Liver (tissue), 9 donors: ENCODE results near the gene MTMR10. TPM values are rescaled to one million over a fixed set of nuclear protein-coding genes. Genes with fewer than 3 reads are reported as not detected.
A peak's percentile ranks its signal among the peaks of the same experiment; 100 is the strongest.

Source experiments
- DNase-seq: peaks from one replicate; pipeline ENCODE4 v3.0.0-alpha.2; 2017; ENCODE audit warnings: low spot score
- H3K27ac ChIP-seq, 2 donors: one replicate each; pipeline ENCODE4 v1.7.0; 2013; ENCODE audit warnings: inconsistent platforms in 2 of 2, low read length in 2 of 2, control low read depth in 1 of 2, low read depth in 1 of 2, mild to moderate bottlenecking in 1 of 2
- H3K27me3 ChIP-seq, 4 donors: one replicate each; pipeline versions ENCODE4 v1.6.1 to v1.7.0; 2013; ENCODE audit warnings: low read length in 3 of 4, inconsistent platforms in 1 of 4, mild to moderate bottlenecking in 1 of 4, moderate library complexity in 1 of 4; ENCODE audit not compliant: control insufficient read depth in 4 of 4, insufficient read depth in 4 of 4
- H3K36me3 ChIP-seq, 4 donors: one replicate each; pipeline versions ENCODE4 v1.6.1 to v1.7.0; 2013; ENCODE audit warnings: low read length in 3 of 4, mild to moderate bottlenecking in 3 of 4, low read depth in 1 of 4, moderate library complexity in 1 of 4; ENCODE audit not compliant: control insufficient read depth in 4 of 4, insufficient read depth in 3 of 4
- H3K4me1 ChIP-seq, 4 donors: one replicate each; pipeline versions ENCODE4 v1.6.1 to v1.7.0; 2013; ENCODE audit warnings: low read length in 3 of 4, mild to moderate bottlenecking in 3 of 4, moderate library complexity in 1 of 4; ENCODE audit not compliant: control insufficient read depth in 4 of 4, insufficient read depth in 4 of 4
- H3K4me3 ChIP-seq, 3 donors: one replicate each; pipeline versions ENCODE4 v1.6.1 to v1.7.0; 2013; ENCODE audit warnings: low read length in 3 of 3, control low read depth in 1 of 3, low read depth in 1 of 3, mild to moderate bottlenecking in 1 of 3
- H3K9ac ChIP-seq, 2 donors: one replicate each; pipeline ENCODE4 v1.7.0; 2013; ENCODE audit warnings: low read length in 2 of 2, mild to moderate bottlenecking in 2 of 2, moderate library complexity in 2 of 2, control low read depth in 1 of 2, low read depth in 1 of 2
- H3K9me3 ChIP-seq, 4 donors: one replicate each; pipeline versions ENCODE4 v1.6.1 to v1.7.0; 2013; ENCODE audit warnings: low read length in 3 of 4; ENCODE audit not compliant: control insufficient read depth in 4 of 4
- ATF3 ChIP-seq: IDR thresholded peaks from 2 replicates; pipeline ENCODE4 v1.6.1; 2016; ENCODE audit warnings: antibody characterized with exemption
- EGR1 ChIP-seq, 2 donors: IDR thresholded peaks; 2 replicates each; pipeline ENCODE4 v1.6.1; 2016 to 2018; ENCODE audit warnings: antibody characterized with exemption in 2 of 2, low read depth in 2 of 2
- GABPA ChIP-seq, 2 donors: IDR thresholded peaks in 1 of 2; conservative IDR thresholded peaks in 1 of 2; 2 replicates each; pipeline ENCODE4 v1.6.1; 2016; ENCODE audit warnings: antibody characterized with exemption in 2 of 2, mild to moderate bottlenecking in 1 of 2, moderate library complexity in 1 of 2
- HNF4A ChIP-seq, 2 donors: conservative IDR thresholded peaks; 2 replicates each; pipeline ENCODE4 v1.6.1; 2016; ENCODE audit warnings: antibody characterized with exemption in 2 of 2, mild to moderate bottlenecking in 2 of 2
- HNF4G ChIP-seq: IDR thresholded peaks from 2 replicates; pipeline ENCODE4 v1.6.1; 2016; ENCODE audit warnings: antibody characterized with exemption
- NR2F2 ChIP-seq: IDR thresholded peaks from 2 replicates; pipeline ENCODE4 v1.6.1; 2016; ENCODE audit warnings: antibody characterized with exemption
- RAD21 ChIP-seq, 2 donors: IDR thresholded peaks; 2 replicates each; pipeline ENCODE4 v1.6.1; 2016; ENCODE audit warnings: antibody characterized with exemption in 2 of 2, mild to moderate bottlenecking in 2 of 2
- RXRA ChIP-seq, 2 donors: IDR thresholded peaks; 2 replicates each; pipeline ENCODE4 v1.6.1; 2017 to 2018; ENCODE audit warnings: antibody characterized with exemption in 2 of 2, mild to moderate bottlenecking in 1 of 2
- TAF1 ChIP-seq: conservative IDR thresholded peaks from 2 replicates; pipeline ENCODE4 v1.6.1; 2016; ENCODE audit warnings: antibody characterized with exemption, mild to moderate bottlenecking
- YY1 ChIP-seq: IDR thresholded peaks from 2 replicates; pipeline ENCODE4 v1.6.1; 2016; ENCODE audit warnings: antibody characterized with exemption, mild to moderate bottlenecking
- WGBS: extraction: QIAGEN DNeasy Blood & Tissue Kit; methylation state at CpG from one replicate; pipeline ENCODE4 v1.1.7; 2013; 5-methylcytosine and 5-hydroxymethylcytosine counted together
- polyA plus RNA-seq, 2 donors: library from polyadenylated mRNA; stranded (reverse) in 1 of 2; unstranded in 1 of 2; fragments of 200-250 nt in 1 of 2; fragments of >200 nt in 1 of 2; fragmentation: Nextera tagmentation in 1 of 2; extraction: Ambion mirVana in 1 of 2; gene quantifications; one replicate each; pipeline versions ENCODE4 v1.2.1 to v1.2.3, GENCODE V29; 2013 to 2015
- total RNA-seq, 2 donors: library from RNA; depleted of rRNA; stranded (reverse); fragments of >200 nt; gene quantifications; one replicate each; pipeline ENCODE4 v1.2.3, GENCODE V29; 2014
- TF ChIP-seq, protein P1 (sequence below): IDR thresholded peaks from 2 replicates; pipeline ENCODE4 v1.6.1; 2016; ENCODE audit warnings: antibody characterized with exemption, mild to moderate bottlenecking
- donor health status: healthy.
- donor health status: healthy.
- donor health status: healthy.
- donor health status: healthy.
- donor health status: healthy.

The MTMR10 gene, protein sequence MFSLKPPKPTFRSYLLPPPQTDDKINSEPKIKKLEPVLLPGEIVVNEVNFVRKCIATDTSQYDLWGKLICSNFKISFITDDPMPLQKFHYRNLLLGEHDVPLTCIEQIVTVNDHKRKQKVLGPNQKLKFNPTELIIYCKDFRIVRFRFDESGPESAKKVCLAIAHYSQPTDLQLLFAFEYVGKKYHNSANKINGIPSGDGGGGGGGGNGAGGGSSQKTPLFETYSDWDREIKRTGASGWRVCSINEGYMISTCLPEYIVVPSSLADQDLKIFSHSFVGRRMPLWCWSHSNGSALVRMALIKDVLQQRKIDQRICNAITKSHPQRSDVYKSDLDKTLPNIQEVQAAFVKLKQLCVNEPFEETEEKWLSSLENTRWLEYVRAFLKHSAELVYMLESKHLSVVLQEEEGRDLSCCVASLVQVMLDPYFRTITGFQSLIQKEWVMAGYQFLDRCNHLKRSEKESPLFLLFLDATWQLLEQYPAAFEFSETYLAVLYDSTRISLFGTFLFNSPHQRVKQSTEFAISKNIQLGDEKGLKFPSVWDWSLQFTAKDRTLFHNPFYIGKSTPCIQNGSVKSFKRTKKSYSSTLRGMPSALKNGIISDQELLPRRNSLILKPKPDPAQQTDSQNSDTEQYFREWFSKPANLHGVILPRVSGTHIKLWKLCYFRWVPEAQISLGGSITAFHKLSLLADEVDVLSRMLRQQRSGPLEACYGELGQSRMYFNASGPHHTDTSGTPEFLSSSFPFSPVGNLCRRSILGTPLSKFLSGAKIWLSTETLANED
- total RNA-seq, result 10 to 100 TPM; 17.4 to 31.3 TPM
- polyA plus RNA-seq, result 1 to 10 TPM; 8.7 to 9.8 TPM

DNA sequence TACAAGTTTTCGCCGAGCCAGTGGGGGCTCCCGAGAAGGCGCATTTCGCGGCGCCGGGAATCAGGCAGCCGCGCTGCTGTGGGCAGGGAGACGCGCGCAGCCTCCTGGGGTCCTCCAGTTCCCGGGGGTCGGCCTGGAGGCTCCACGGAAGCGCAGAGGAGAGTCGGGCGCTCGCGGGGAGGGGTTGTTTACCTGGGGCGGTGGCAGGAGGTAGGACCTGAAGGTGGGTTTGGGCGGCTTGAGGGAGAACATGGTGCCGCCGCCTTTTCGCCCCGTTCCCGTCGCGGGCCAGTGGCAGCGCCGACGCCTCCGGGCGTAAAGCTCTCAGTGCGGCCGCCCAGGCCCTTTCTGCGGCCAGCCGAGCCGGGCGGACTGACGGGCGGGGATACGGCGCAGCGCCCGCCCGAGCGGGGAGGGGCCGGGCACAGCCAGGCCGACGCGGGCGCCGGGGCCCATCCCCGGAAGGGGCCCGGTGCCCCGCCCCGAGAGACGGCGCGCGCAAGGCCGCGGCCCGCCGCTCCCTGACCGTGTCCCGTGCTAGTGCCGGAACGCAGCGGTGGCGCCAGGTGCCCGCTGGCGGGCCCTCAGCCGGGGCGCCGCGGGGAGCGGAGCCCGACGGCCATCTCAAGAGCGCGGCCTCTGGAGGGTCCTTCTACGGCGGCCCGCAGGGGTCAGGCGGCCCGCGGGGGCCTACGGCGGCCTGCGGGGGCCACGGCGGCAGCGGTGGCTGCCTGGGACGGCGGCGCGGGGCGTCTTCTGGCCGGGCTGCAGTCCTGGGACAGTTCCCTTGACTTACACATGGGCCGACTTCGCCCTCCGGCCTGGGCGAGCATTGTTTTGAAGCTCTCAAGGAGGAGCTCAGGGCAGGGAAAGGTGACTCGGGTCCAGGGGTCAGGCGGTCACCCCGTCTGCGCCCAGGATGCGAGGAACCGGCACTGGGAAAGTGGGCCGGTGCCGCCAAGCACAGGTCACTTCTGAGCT is at the start of gene MTMR10:
TSS of gene MTMR10 (minus strand) at position 374 of the 981 bp plus-strand sequence. CDS start at position 252, 122 bp downstream.
- Histone ChIP-seq H3K9ac (peak within 1 kb of the TSS; percentile 87 to 99), H3K4me3 (peak within 1 kb of the TSS; percentile 65 to 97 (median 96)), H3K4me1 (peaks cover 2 to 31% (median 24%) of the 10 kb centered on the region in 4 donors), H3K36me3 (peaks cover 0 to 2% (median 0%) of the 10 kb centered on the region in 4 donors), H3K27ac (peak within 1 kb of the TSS; percentile 87 to 98), H3K27me3 (no peaks in the 10 kb centered on the region), H3K9me3 (no peaks in the 10 kb centered on the region)
- peak; percentile 80 for DNase-seq
- TF ChIP-seq YY1, result peak; percentile 50
- TF ChIP-seq GABPA (IDR thresholded peaks at IDR 0.05 in 1 of 2, conservative IDR thresholded peaks at IDR 0.05 in 1 of 2), result no peak
- TF ChIP-seq EGR1 (IDR thresholded peaks at IDR 0.05; ENCODE audit: low read depth in 2 of 2), result no peak
- TF ChIP-seq TAF1, result peak; percentile 85
- no peak for TF ChIP-seq HNF4G
- peak in 1 of 2 donors; percentile 55 for TF ChIP-seq RXRA (IDR thresholded peaks at IDR 0.05)
- no peak for TF ChIP-seq ATF3
- peak; percentile 54 for TF ChIP-seq NR2F2
- TF ChIP-seq RAD21 (IDR thresholded peaks at IDR 0.05), result peak in 1 of 2 donors; percentile 14
- TF ChIP-seq HNF4A (conservative IDR thresholded peaks at IDR 0.05), result peak; percentile 9 to 26
- TF ChIP-seq, protein P1, sequence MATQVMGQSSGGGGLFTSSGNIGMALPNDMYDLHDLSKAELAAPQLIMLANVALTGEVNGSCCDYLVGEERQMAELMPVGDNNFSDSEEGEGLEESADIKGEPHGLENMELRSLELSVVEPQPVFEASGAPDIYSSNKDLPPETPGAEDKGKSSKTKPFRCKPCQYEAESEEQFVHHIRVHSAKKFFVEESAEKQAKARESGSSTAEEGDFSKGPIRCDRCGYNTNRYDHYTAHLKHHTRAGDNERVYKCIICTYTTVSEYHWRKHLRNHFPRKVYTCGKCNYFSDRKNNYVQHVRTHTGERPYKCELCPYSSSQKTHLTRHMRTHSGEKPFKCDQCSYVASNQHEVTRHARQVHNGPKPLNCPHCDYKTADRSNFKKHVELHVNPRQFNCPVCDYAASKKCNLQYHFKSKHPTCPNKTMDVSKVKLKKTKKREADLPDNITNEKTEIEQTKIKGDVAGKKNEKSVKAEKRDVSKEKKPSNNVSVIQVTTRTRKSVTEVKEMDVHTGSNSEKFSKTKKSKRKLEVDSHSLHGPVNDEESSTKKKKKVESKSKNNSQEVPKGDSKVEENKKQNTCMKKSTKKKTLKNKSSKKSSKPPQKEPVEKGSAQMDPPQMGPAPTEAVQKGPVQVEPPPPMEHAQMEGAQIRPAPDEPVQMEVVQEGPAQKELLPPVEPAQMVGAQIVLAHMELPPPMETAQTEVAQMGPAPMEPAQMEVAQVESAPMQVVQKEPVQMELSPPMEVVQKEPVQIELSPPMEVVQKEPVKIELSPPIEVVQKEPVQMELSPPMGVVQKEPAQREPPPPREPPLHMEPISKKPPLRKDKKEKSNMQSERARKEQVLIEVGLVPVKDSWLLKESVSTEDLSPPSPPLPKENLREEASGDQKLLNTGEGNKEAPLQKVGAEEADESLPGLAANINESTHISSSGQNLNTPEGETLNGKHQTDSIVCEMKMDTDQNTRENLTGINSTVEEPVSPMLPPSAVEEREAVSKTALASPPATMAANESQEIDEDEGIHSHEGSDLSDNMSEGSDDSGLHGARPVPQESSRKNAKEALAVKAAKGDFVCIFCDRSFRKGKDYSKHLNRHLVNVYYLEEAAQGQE, result peak; percentile 87
- WGBS, result 1% methylated on average over 114 of the region's 114 CpGs

GRCh38 chr15:31040611-31041010 is 49.2 kb upstream of the MTMR10 start:
- TF ChIP-seq TAF1 (no peak), RXRA (IDR thresholded peaks at IDR 0.05) (no peak)
- no peaks in the 10 kb centered on the region for H3K9me3 ChIP-seq
- DNase-seq, result no peak
- H3K4me3 ChIP-seq, result no peak overlapping the region
- no peaks in the 10 kb centered on the region for H3K36me3 ChIP-seq
- H3K27ac ChIP-seq, result no peak overlapping the region
- no peaks in the 10 kb centered on the region for H3K4me1 ChIP-seq
- H3K27me3 ChIP-seq, result no peaks in the 10 kb centered on the region
- 93% methylated on average over 8 of the region's 8 CpGs for WGBS
- H3K9ac ChIP-seq, result no peak overlapping the region
